Measurements from ENCODE around the gene PRLH. TPM values are rescaled to one million over a fixed set of nuclear protein-coding genes. Genes with fewer than 3 reads are reported as not detected.
A peak's percentile ranks its signal among the peaks of the same experiment; 100 is the strongest.

Gene PRLH
- total RNA-seq, 1 donor, result not detected

DNA sequence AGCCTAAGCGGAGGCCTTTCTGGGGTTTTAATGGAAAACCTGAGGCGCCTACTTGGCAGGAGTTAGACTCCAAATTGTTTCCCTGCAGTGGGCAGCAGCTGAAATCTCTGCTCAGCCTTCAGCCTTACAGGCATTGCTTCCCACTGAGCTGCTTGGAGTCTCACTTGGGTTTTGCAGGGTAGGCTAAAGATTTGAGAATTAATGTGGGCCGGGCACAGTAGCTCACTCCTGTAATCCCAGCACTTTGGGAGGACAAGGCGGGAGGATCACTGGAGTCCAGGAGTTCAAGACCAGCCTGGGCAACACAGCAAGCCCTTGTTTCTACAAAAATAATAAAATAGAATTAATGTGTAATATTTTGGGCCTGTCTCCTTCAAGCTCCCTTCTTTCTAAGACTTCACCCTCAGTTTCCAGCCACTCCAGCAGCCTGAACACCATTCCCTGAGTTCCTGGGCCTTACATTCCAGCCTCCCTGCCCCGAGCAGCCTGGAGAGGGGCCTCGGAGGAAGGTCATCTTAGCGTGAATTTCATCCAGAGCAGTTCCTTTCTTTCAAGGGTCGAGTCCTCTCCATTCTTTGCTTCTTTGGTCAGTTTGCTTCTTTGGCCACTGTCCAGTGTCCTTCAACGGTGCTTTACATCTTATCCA is 33.2 kb downstream of the PRLH start:
- no peaks in the 10 kb centered on the region for H3K27me3 ChIP-seq (ENCODE audit: insufficient read depth, low read length)
- H3K79me2 ChIP-seq (ENCODE audit: insufficient read depth, low read length), result no peaks in the 10 kb centered on the region
- no peaks in the 10 kb centered on the region for H3K36me3 ChIP-seq (ENCODE audit: insufficient read depth, low read length)
- TF ChIP-seq, protein P1, sequence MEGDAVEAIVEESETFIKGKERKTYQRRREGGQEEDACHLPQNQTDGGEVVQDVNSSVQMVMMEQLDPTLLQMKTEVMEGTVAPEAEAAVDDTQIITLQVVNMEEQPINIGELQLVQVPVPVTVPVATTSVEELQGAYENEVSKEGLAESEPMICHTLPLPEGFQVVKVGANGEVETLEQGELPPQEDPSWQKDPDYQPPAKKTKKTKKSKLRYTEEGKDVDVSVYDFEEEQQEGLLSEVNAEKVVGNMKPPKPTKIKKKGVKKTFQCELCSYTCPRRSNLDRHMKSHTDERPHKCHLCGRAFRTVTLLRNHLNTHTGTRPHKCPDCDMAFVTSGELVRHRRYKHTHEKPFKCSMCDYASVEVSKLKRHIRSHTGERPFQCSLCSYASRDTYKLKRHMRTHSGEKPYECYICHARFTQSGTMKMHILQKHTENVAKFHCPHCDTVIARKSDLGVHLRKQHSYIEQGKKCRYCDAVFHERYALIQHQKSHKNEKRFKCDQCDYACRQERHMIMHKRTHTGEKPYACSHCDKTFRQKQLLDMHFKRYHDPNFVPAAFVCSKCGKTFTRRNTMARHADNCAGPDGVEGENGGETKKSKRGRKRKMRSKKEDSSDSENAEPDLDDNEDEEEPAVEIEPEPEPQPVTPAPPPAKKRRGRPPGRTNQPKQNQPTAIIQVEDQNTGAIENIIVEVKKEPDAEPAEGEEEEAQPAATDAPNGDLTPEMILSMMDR (IDR thresholded peaks at IDR 0.05; ENCODE audit: extremely low read depth, low read depth, low read length), result no peak
- H3K4me3 ChIP-seq (ENCODE audit: insufficient read depth, low read length), result peak overlapping the region; percentile 54
- no peaks in the 10 kb centered on the region for H3K9me3 ChIP-seq (ENCODE audit: low read depth, low read length)
- H3K4me1 ChIP-seq (ENCODE audit: insufficient read depth, low read length), result peaks cover 15% of the 10 kb centered on the region
- no peak for DNase-seq (ENCODE audit: insufficient read length, low spot score, missing footprints)
- H3K27ac ChIP-seq (ENCODE audit: low read depth, low read length), result peak overlapping the region; percentile 75
- H4K20me1 ChIP-seq (ENCODE audit: insufficient read depth, low read length), result no peaks in the 10 kb centered on the region
- H2AFZ ChIP-seq (ENCODE audit: low read length), result peak overlapping the region; percentile 88
- peak overlapping the region; percentile 81 for H3K4me2 ChIP-seq (ENCODE audit: insufficient read depth, low read length)

DNA sequence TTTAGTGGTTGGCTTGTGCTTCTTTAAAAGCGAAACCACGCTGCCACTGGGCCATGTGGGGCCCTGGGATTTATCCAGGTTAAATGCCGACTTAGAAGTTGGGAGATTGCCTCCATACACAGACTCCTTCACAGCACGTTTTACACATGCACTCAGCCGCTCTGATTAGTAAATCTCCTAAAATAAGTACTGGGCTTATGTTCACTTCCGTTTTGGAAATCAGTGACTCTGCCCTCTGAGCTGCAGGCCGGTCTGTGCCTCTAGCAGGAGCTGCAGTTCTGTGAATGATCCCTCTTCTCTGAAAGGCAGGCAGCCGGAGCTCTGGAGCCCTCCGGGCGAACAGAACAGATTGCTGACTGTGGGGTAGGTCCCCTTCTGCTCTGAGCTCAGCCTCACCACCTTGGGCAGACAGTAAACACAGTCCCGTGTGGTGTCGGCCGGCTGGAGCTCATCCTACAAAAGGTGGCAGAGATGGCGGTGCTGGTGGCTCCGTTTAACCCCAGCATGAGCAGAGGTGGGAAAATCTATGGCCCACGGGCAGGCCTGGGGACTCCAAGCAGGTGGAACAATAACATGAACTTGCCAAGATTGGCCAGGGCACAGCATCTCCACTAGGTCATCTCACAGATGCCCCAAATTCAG is 34.0 kb downstream of the PRLH start:
- no peaks in the 10 kb centered on the region for H3K79me2 ChIP-seq (ENCODE audit: insufficient read depth, low read length)
- H3K4me1 ChIP-seq (ENCODE audit: insufficient read depth, low read length), result peaks cover 15% of the 10 kb centered on the region
- TF ChIP-seq, protein P1 (IDR thresholded peaks at IDR 0.05; ENCODE audit: extremely low read depth, low read depth, low read length), result peak; percentile 54
- no peaks in the 10 kb centered on the region for H4K20me1 ChIP-seq (ENCODE audit: insufficient read depth, low read length)
- no peaks in the 10 kb centered on the region for H3K9me3 ChIP-seq (ENCODE audit: low read depth, low read length)
- H3K27me3 ChIP-seq (ENCODE audit: insufficient read depth, low read length), result no peaks in the 10 kb centered on the region
- peak; percentile 95 for DNase-seq (ENCODE audit: insufficient read length, low spot score, missing footprints)
- no peaks in the 10 kb centered on the region for H3K36me3 ChIP-seq (ENCODE audit: insufficient read depth, low read length)
- peak overlapping the region; percentile 88 for H2AFZ ChIP-seq (ENCODE audit: low read length)
- H3K4me3 ChIP-seq (ENCODE audit: insufficient read depth, low read length), result peak overlapping the region; percentile 54
- peak overlapping the region; percentile 75 for H3K27ac ChIP-seq (ENCODE audit: low read depth, low read length)
- peak overlapping the region; percentile 81 for H3K4me2 ChIP-seq (ENCODE audit: insufficient read depth, low read length)

DNA sequence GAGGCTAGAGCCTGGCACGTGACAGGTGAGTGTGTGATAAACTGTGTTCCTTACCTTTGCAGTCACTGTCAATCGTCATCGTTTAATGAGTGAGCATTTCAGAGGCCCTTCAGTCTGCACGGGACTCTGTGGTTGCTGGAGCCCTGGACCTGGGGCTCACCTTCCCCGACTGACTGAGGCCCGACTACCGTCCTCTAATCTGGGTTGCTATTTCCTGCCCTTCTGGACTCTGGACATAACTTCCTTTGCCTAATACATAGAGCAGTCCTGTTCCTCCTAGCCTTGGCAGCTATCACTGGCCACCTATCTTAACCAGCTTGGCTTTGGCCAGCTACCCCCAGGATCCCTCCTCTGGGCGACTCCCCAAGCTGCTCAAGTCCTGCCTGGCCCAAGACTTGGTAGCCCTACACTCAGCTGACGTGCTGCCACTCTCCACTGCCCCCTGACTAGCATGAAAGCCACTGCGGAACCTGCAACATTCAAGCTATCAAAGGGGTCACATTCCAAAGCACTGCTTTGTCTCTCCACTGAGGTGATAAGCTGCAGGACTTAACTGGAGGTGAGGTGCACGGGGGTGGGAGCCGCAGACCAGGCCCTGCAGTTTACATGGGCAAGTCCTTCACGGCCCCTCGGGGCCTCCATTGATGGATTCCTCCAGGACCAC is 35.2 kb downstream of the PRLH start:
- H3K4me2 ChIP-seq (ENCODE audit: insufficient read depth, low read length), result no peak overlapping the region
- no peaks in the 10 kb centered on the region for H4K20me1 ChIP-seq (ENCODE audit: insufficient read depth, low read length)
- no peaks in the 10 kb centered on the region for H3K9me3 ChIP-seq (ENCODE audit: low read depth, low read length)
- peaks cover 15% of the 10 kb centered on the region for H3K4me1 ChIP-seq (ENCODE audit: insufficient read depth, low read length)
- no peaks in the 10 kb centered on the region for H3K79me2 ChIP-seq (ENCODE audit: insufficient read depth, low read length)
- TF ChIP-seq, protein P1 (IDR thresholded peaks at IDR 0.05; ENCODE audit: extremely low read depth, low read depth, low read length), result no peak
- no peaks in the 10 kb centered on the region for H3K27me3 ChIP-seq (ENCODE audit: insufficient read depth, low read length)
- no peak overlapping the region for H2AFZ ChIP-seq (ENCODE audit: low read length)
- H3K27ac ChIP-seq (ENCODE audit: low read depth, low read length), result no peak overlapping the region
- no peak for DNase-seq (ENCODE audit: insufficient read length, low spot score, missing footprints)
- no peaks in the 10 kb centered on the region for H3K36me3 ChIP-seq (ENCODE audit: insufficient read depth, low read length)
- no peak overlapping the region for H3K4me3 ChIP-seq (ENCODE audit: insufficient read depth, low read length)

DNA sequence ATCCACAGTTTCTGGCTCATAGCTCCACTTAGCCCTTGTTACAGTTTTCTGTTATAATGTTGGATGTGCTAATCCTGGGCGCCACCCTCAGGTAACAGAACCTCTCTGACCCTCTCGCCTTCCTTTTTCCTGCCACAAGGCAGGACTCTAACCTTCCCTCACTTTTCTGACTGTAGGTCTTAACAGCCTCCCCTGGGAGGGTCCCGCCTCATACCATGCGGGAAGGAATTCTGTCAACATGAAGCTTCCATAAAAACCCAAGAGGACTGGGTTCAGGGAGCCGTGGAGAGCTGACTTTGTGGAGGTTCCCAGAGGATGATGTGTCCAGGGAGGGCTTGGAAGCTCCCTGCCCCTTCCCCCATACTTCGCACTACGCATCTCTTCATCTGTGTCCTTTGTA is 36.0 kb downstream of the PRLH start:
- Histone ChIP-seq H3K9me3 (ENCODE audit: low read depth, low read length) (no peaks in the 10 kb centered on the region), H3K4me2 (ENCODE audit: insufficient read depth, low read length) (no peak overlapping the region), H3K4me1 (ENCODE audit: insufficient read depth, low read length) (peaks cover 15% of the 10 kb centered on the region), H4K20me1 (ENCODE audit: insufficient read depth, low read length) (no peaks in the 10 kb centered on the region), H3K4me3 (ENCODE audit: insufficient read depth, low read length) (no peak overlapping the region), H3K27ac (ENCODE audit: low read depth, low read length) (no peak overlapping the region), H3K79me2 (ENCODE audit: insufficient read depth, low read length) (no peaks in the 10 kb centered on the region), H3K27me3 (ENCODE audit: insufficient read depth, low read length) (no peaks in the 10 kb centered on the region), H2AFZ (ENCODE audit: low read length) (no peak overlapping the region), H3K36me3 (ENCODE audit: insufficient read depth, low read length) (no peaks in the 10 kb centered on the region)
- no peak for DNase-seq (ENCODE audit: insufficient read length, low spot score, missing footprints)
- TF ChIP-seq, protein P1 (IDR thresholded peaks at IDR 0.05; ENCODE audit: extremely low read depth, low read depth, low read length), result no peak

All from osteoblast (primary cell).